SHP77 treated with DMSO at 0.1 percent for 48 hours (cell line): Measurements from ENCODE around the gene OLIG1.

ENCODE experiments used
- DNase-seq: peaks from one replicate; lab custom pipeline; 2025; lab: John Stamatoyannopoulos, UW

The OLIG1 gene

GRCh38 chr21:33063907-33064622 lies 5.9 kb upstream of the OLIG1 start:
- DNase-seq: no peak

- DNase-seq: no peak
Measured at GRCh38 chr21:33064623-33065390, 5.1 kb upstream of the OLIG1 start.

GRCh38 chr21:33067043-33067442 lies 2.9 kb upstream of the OLIG1 start:
- DNase-seq: no peak

GRCh38 chr21:33067457-33067856 lies 2.5 kb upstream of the OLIG1 start:
- DNase-seq: no peak

GRCh38 chr21:33069243-33069642 lies 698 bp upstream of the OLIG1 start:
- DNase-seq: no peak

GRCh38 chr21:33069645-33069993 lies 322 bp upstream of the OLIG1 start:
- DNase-seq: no peak

GRCh38 chr21:33070744-33070997 lies 730 bp downstream of the OLIG1 start:
- no peak for DNase-seq

- DNase-seq: no peak
Measured at GRCh38 chr21:33070998-33071769, 1.2 kb downstream of the OLIG1 start.

GRCh38 chr21:33071770-33072306 lies 1.9 kb downstream of the OLIG1 start:
- no peak for DNase-seq

- no peak for DNase-seq
Measured at GRCh38 chr21:33073636-33074035, 3.7 kb downstream of the OLIG1 start.

- DNase-seq: no peak
Measured at GRCh38 chr21:33075128-33075527, 5.2 kb downstream of the OLIG1 start.

GRCh38 chr21:33075596-33076195 lies 5.8 kb downstream of the OLIG1 start:
- no peak for DNase-seq

- DNase-seq: no peak
Measured at GRCh38 chr21:33076600-33077329, 6.8 kb downstream of the OLIG1 start.

- no peak for DNase-seq
Measured at GRCh38 chr21:33078907-33079582, 9.1 kb downstream of the OLIG1 start.

- no peak for DNase-seq
Measured at GRCh38 chr21:33080376-33080775, 10.4 kb downstream of the OLIG1 start.

- no peak for DNase-seq
Measured at GRCh38 chr21:33080776-33081175, 10.8 kb downstream of the OLIG1 start.

- DNase-seq: no peak
Measured at GRCh38 chr21:33088384-33088783, 18.4 kb downstream of the OLIG1 start.

GRCh38 chr21:33089395-33090119 lies 19.6 kb downstream of the OLIG1 start:
- DNase-seq: no peak

GRCh38 chr21:33096426-33096825 lies 26.5 kb downstream of the OLIG1 start:
- DNase-seq: no peak

GRCh38 chr21:33099131-33099530 lies 29.2 kb downstream of the OLIG1 start:
- DNase-seq: no peak
